HG03103 (cell line): ENCODE data around the gene RBM20.

Source experiments
- ATAC-seq: cut with Tn5 transposase; IDR thresholded peaks from one replicate; pipeline ENCODE4 v1.9.1; 2021; ENCODE audit warnings: low read depth; ENCODE audit not compliant: unreplicated experiment

Gene RBM20

GRCh38 chr10:110863956-110864355, 219.8 kb downstream of the RBM20 start:
- no peak for ATAC-seq

GRCh38 chr10:110864662-110865140, 220.6 kb downstream of the RBM20 start:
- peak; percentile 50 for ATAC-seq

DNA sequence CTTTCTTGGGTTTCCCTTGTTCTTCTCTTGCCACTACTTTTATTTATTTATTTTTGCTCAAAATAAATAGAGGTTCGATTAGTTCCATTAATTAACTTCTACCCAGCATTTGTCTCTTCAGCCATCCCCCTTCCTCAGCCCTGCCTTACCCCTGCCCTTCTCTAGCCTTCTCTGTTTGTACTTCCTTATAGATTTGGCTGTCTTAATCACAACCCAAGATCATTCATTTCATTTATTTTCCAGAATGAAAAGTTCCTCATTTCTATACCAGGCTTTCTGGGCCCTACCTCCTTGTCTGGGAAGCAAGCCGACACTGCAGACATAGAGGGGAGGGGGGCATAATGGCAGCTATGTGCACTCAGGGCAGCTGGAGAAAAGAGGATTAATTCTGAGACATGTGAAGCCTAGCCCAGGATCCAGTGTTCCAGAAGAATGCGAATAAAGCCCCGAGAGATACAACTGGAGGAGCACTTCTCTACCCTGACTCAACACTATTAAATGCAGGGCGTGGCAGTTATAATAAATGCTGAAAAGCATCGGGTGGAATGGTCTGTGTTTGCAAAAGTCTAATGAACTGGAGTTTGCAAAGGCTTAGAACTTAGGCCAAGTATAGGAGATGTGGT, 221.2 kb downstream of the RBM20 start:
- ATAC-seq = no peak

GRCh38 chr10:110865809-110866482, 221.8 kb downstream of the RBM20 start:
- no peak for ATAC-seq

- peak; percentile 35 for ATAC-seq
Measured at GRCh38 chr10:110867011-110867806, 223.1 kb downstream of the RBM20 start.

DNA sequence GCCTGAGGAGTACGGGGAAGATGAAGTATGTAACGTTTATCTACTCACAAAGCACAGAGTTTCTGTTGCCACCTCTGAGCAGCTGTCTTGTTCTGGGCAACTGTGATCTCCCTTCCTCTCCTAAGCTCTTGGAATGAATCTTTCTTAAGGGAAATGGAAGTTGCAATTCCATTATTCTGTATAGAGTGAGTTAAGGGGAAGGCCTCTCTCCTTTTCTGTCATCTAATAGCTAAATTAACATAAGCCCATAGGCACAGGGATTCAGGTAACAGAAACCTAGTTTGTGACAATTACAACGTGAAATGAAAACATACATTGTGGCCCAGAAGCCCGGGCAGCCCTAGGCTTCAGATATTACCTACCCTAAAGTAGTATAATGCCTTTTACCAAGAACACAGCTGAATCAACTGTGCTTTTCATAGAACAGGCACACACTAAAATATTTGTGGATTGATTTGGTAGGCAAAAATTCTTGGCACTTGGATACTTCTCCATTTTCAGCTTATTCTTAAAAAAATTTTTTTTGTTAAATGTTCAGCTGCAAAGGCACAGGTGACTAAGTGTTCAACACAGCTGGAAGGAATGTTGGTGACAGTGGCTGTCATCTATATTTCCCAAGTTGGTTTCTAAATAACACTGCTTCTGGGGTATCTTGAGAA, 223.8 kb downstream of the RBM20 start:
- no peak for ATAC-seq

- no peak for ATAC-seq
Measured at GRCh38 chr10:110868981-110869380, 224.8 kb downstream of the RBM20 start.

DNA sequence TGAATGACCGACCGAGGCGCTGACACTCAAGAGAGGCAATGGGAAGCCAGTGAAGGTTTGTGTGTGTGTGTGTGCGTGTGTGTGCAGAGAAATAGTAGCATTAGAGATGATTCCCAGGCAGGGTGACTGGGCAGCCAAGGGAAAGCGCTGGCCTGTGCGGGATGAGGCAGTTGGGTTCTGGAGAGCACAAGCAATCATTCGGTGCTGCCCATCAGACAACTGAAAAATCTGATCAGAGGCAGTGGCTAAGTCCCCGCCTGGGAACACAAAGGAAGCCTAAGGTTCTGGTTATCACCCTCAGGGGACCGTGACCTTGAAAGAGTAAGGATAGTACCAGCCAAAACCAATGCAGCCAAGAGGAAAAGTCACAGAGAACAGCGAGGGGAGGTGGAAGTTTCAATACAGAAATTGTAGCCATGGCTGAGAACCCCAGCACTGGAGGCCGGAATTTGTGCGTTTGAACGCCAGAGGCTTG, 226.7 kb downstream of the RBM20 start:
- no peak for ATAC-seq

GRCh38 chr10:110871298-110872084, 227.4 kb downstream of the RBM20 start, which contains the start of gene PDCD4:
Gene PDCD4 (plus strand): TSS chr10:110871928. CDS start chr10:110876028, 4,100 bp downstream.
- ATAC-seq = peak; percentile 64

DNA sequence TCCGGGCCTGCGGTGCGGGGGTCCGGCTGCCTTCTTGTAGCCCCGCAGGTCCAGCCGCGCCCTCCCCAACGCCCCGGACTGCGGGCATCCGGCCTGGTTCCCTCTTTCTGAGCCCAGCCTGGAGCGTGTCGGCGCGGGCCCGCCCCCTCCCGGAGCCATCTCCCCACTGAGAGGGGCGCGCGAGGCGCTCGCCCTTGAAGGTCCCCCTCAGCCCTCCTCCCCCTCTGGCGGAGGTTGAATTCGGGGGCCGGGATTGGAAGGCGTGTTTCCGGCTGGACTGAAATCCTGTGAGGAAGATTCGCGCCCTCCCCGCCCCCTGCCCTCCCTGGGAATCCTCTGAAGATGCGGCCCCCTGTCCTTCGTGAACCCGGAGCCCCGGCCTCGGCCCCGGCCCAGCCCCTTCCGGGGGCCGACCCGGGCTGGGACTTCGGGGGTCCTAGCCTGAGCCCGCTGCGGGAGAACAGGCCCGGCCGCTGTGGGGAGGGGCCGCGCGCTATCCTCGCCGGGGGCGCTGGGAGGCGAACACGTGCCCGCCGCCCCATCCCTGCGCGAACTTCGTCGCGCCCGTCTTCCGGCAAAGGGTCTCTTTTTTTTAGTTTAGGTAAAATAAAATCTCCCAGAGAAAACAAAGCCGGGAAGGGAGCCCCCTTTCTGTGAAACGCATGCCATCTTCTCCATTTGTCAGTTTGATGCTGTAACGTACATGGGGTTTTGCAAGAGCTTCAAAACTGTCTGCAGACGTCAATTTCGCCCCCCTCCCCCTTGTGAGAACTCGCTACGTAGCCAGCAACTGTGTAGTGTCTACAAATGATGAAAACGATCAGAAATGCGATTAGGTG, 228.2 kb downstream of the RBM20 start:
- ATAC-seq = peak; percentile 35

GRCh38 chr10:110872984-110873923, 229.1 kb downstream of the RBM20 start:
- no peak for ATAC-seq

- no peak for ATAC-seq
Measured at GRCh38 chr10:110873951-110874350, 229.8 kb downstream of the RBM20 start.

GRCh38 chr10:110876000-110876399, 231.9 kb downstream of the RBM20 start:
- no peak for ATAC-seq

GRCh38 chr10:110876788-110877187, 232.7 kb downstream of the RBM20 start:
- ATAC-seq = no peak

GRCh38 chr10:110880012-110880411, 235.9 kb downstream of the RBM20 start:
- no peak for ATAC-seq

DNA sequence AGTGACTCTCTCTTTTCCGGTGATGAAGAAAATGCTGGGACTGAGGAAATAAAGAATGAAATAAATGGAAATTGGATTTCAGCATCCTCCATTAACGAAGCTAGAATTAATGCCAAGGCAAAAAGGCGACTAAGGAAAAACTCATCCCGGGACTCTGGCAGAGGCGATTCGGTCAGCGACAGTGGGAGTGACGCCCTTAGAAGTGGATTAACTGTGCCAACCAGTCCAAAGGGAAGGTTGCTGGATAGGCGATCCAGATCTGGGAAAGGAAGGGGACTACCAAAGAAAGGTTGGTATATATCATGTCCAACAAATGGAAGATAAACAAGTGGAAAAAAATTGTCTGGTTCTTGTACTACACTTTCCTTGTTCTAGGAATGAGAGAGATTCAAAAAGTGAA, 237.1 kb downstream of the RBM20 start:
- ATAC-seq = no peak

DNA sequence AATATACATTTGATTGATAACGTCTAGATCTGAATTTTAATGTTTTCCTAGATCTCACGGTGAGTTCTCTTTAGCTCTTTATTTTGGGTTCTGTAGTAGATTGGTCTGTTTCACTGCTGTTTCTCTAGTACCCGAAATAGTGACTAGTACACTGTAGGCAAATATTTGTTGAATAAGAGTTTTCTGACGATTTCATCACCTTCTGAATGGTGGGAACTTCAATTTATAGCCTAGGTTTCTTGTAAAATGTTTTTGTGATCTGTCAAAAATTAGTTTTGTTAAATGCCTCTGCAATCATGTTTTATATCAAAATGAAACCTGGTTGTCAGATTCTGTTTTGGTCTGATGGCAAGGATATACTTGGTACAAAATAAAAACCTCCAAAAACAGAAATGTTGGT, 237.8 kb downstream of the RBM20 start:
- no peak for ATAC-seq

DNA sequence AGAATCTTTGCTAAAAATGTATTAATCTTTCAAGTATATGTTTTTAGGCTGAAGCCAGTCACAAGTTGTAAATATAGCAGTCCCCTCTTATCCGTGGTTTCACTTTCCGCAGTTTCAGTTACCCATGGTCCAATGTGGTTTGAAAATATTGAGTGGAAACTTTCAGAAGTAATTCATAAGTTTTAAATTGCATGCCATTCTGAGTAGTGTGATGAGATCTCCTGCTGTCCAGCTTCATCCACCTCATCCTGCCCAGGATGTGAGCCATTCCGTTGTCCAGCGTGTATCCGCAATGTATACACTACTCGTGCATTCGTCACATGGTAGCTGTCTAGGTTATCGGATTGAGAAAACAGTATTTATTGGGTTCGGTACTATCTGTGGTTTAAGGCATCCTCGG, 239.8 kb downstream of the RBM20 start:
- ATAC-seq = no peak
